ENCODE measurements around the gene TPTE2. TPM values are rescaled to one million over a fixed set of nuclear protein-coding genes. Genes with fewer than 3 reads are reported as not detected.
A peak's percentile ranks its signal among the peaks of the same experiment; 100 is the strongest.
"Not testable (repeated sequence)": the region's sequence is repeated elsewhere in the genome, so short reads cannot be mapped to it uniquely, and the experiment has no call there.

Gene TPTE2
- not detected for total RNA-seq

- DNase-seq (ENCODE audit: low read depth in 2 of 3, low spot score in 2 of 3): not testable (repeated sequence)
Measured at GRCh38 chr13:19561127-19561582, at the start of gene TPTE2. TPTE2 (minus strand) TSS chr13:19561532; CDS start chr13:19503234, 58,298 bp downstream.

- DNase-seq (ENCODE audit: low read depth in 2 of 3, low spot score in 2 of 3): no peak
Measured at GRCh38 chr13:19607523-19608078, 46.3 kb upstream of the TPTE2 start.

GRCh38 chr13:19606737-19607136 is 45.4 kb upstream of the TPTE2 start:
- no peak for DNase-seq (ENCODE audit: low read depth in 2 of 3, low spot score in 2 of 3)

- DNase-seq (ENCODE audit: low read depth in 2 of 3, low spot score in 2 of 3): no peak
Measured at GRCh38 chr13:19606152-19606551, 44.8 kb upstream of the TPTE2 start.

- DNase-seq (ENCODE audit: low read depth in 2 of 3, low spot score in 2 of 3): no peak
Measured at GRCh38 chr13:19605161-19605955, 44.0 kb upstream of the TPTE2 start.

GRCh38 chr13:19604306-19604705 is 43.0 kb upstream of the TPTE2 start:
- DNase-seq (ENCODE audit: low read depth in 2 of 3, low spot score in 2 of 3): no peak

GRCh38 chr13:19601749-19602725 is 40.7 kb upstream of the TPTE2 start:
- DNase-seq (ENCODE audit: low read depth in 2 of 3, low spot score in 2 of 3): peak in 2 of 3 donors; percentile 62 to 71

- no peak for DNase-seq (ENCODE audit: low read depth in 2 of 3, low spot score in 2 of 3)
Measured at GRCh38 chr13:19597523-19597922, 36.2 kb upstream of the TPTE2 start.

- DNase-seq (ENCODE audit: low read depth in 2 of 3, low spot score in 2 of 3): no peak
Measured at GRCh38 chr13:19596960-19597361, 35.6 kb upstream of the TPTE2 start.

GRCh38 chr13:19596086-19596485 is 34.8 kb upstream of the TPTE2 start:
- no peak for DNase-seq (ENCODE audit: low read depth in 2 of 3, low spot score in 2 of 3)

- DNase-seq (ENCODE audit: low read depth in 2 of 3, low spot score in 2 of 3): peak in 1 of 3 donors; percentile 22
Measured at GRCh38 chr13:19592657-19593180, 31.4 kb upstream of the TPTE2 start.

- DNase-seq (ENCODE audit: low read depth in 2 of 3, low spot score in 2 of 3): peak in 1 of 3 donors; percentile 14
Measured at GRCh38 chr13:19591864-19592263, 30.5 kb upstream of the TPTE2 start.

- no peak for DNase-seq (ENCODE audit: low read depth in 2 of 3, low spot score in 2 of 3)
Measured at GRCh38 chr13:19590423-19590822, 29.1 kb upstream of the TPTE2 start.

- no peak for DNase-seq (ENCODE audit: low read depth in 2 of 3, low spot score in 2 of 3)
Measured at GRCh38 chr13:19589312-19589711, 28.0 kb upstream of the TPTE2 start.

GRCh38 chr13:19587635-19588300 is 26.4 kb upstream of the TPTE2 start:
- peak in 2 of 3 donors; percentile 45 to 77 for DNase-seq (ENCODE audit: low read depth in 2 of 3, low spot score in 2 of 3)

GRCh38 chr13:19586904-19587634 is 25.7 kb upstream of the TPTE2 start:
- DNase-seq (ENCODE audit: low read depth in 2 of 3, low spot score in 2 of 3): peak; percentile 46 to 80 (median 77)

- DNase-seq (ENCODE audit: low read depth in 2 of 3, low spot score in 2 of 3): no peak
Measured at GRCh38 chr13:19581675-19582074, 20.3 kb upstream of the TPTE2 start.

- no peak for DNase-seq (ENCODE audit: low read depth in 2 of 3, low spot score in 2 of 3)
Measured at GRCh38 chr13:19575230-19575629, 13.9 kb upstream of the TPTE2 start.

GRCh38 chr13:19573120-19573716 is 11.9 kb upstream of the TPTE2 start:
- no peak for DNase-seq (ENCODE audit: low read depth in 2 of 3, low spot score in 2 of 3)

All from hematopoietic multipotent progenitor cell (in vitro differentiated cells).